B cell (primary cell): Measurements from ENCODE around the gene CTNNBL1. TPM values are rescaled to one million over a fixed set of nuclear protein-coding genes. Genes with fewer than 3 reads are reported as not detected.

Experiments used
- ATAC-seq: fragments of 200-7000 bp; cut with Tn5 transposase; one replicate; pipeline ENCODE4 v1.10.0; 2021; ENCODE audit warnings: low read depth, mild to moderate bottlenecking, moderate number of reproducible peaks, moderate library complexity
- CTCF ChIA-PET: fragments of 350-600 bp; sonication (Branson Sonifier 250); formaldehyde crosslinking; loops from one replicate; lab custom pipeline; 2021; ENCODE audit warnings: antibody characterized with exemption, inconsistent platforms; lab: Charles Lee
- POLR2A ChIA-PET: fragments of 350-600 bp; sonication (Branson Sonifier 250); formaldehyde crosslinking; loops from one replicate; lab custom pipeline; 2021; ENCODE audit warnings: antibody characterized with exemption; lab: Charles Lee
- DNase-seq: peaks from one replicate; pipeline ENCODE4 v3.0.0; 2013
- H2AFZ ChIP-seq: 2 replicates; pipeline ENCODE4 v1.6.1; 2012; ENCODE audit warnings: mild to moderate bottlenecking, low read depth, low read length; ENCODE audit not compliant: insufficient read depth, poor library complexity, severe bottlenecking
- H3K27ac ChIP-seq, 2 donors: 1 replicate in 1 of 2; 2 replicates in 1 of 2; pipeline ENCODE4 v1.5.1; 2012 to 2013; ENCODE audit warnings: low read length in 2 of 2, mild to moderate bottlenecking in 2 of 2, moderate library complexity in 1 of 2
- H3K27me3 ChIP-seq, 4 experiments: fragments of 200-600 bp in 1 of 4; sonication (generic) in 1 of 4; replicated peaks in 1 of 4; 1 replicate in 2 of 4; 2 replicates in 2 of 4; pipeline versions ENCODE4 v1.6.1 to v1.7.0; 2013 to 2016; ENCODE audit warnings: low read length in 3 of 4, mild to moderate bottlenecking in 2 of 4, mixed read lengths in 1 of 4, moderate library complexity in 1 of 4; ENCODE audit not compliant: insufficient read depth in 4 of 4, control insufficient read depth in 3 of 4; ENCODE audit errors: control extremely low read depth in 1 of 4
- H3K36me3 ChIP-seq, 2 experiments: replicated peaks in 1 of 2; 1 replicate in 1 of 2; 2 replicates in 1 of 2; pipeline versions ENCODE4 v1.6.1 to v1.7.1; 2013; ENCODE audit warnings: low read length in 1 of 2; ENCODE audit not compliant: insufficient read depth in 2 of 2, control insufficient read depth in 1 of 2; ENCODE audit errors: control extremely low read depth in 1 of 2, extremely low read depth in 1 of 2
- H3K4me1 ChIP-seq, 2 donors: fragments of 200-600 bp in 1 of 2; sonication (generic) in 1 of 2; 1 replicate in 1 of 2; 2 replicates in 1 of 2; pipeline versions ENCODE4 v1.5.1 to v1.6.1; 2013 to 2017; ENCODE audit warnings: low read length in 2 of 2; ENCODE audit not compliant: control insufficient read depth in 2 of 2, insufficient read depth in 2 of 2
- H3K4me2 ChIP-seq: replicated peaks from 2 replicates; pipeline ENCODE3; 2012; ENCODE audit warnings: mild to moderate bottlenecking, low read depth, low read length; ENCODE audit not compliant: poor library complexity, severe bottlenecking
- H3K4me3 ChIP-seq, 5 experiments: fragments of 200-600 bp in 1 of 5; sonication (generic) in 1 of 5; 1 replicate in 3 of 5; 2 replicates in 2 of 5; pipeline versions ENCODE4 v1.5.1 to v1.7.0; 2011 to 2016; ENCODE audit warnings: low read length in 4 of 5, mild to moderate bottlenecking in 4 of 5, low read depth in 2 of 5, control low read depth in 1 of 5, moderate library complexity in 1 of 5; ENCODE audit not compliant: insufficient read depth in 1 of 5; ENCODE audit errors: control extremely low read depth in 1 of 5, extremely low read depth in 1 of 5
- H3K79me2 ChIP-seq: fragments of 200-600 bp; sonication (generic); one replicate; pipeline ENCODE4 v1.6.0; 2016; ENCODE audit warnings: low read length; ENCODE audit not compliant: control insufficient read depth, insufficient read depth
- H3K9ac ChIP-seq: fragments of 200-600 bp; sonication (generic); 2 replicates; pipeline ENCODE4 v1.6.1; 2017; ENCODE audit warnings: mild to moderate bottlenecking, low read length, moderate library complexity
- H3K9me3 ChIP-seq, 3 donors: one replicate each; pipeline versions ENCODE4 v1.6.1 to v1.7.1; 2013; ENCODE audit warnings: low read length in 2 of 3; ENCODE audit not compliant: control insufficient read depth in 2 of 3, insufficient read depth in 1 of 3; ENCODE audit errors: control extremely low read depth in 1 of 3
- H4K20me1 ChIP-seq: 2 replicates; pipeline ENCODE4 v1.6.0; 2012; ENCODE audit warnings: mild to moderate bottlenecking, low read length; ENCODE audit not compliant: insufficient read depth, control insufficient read depth, poor library complexity, severe bottlenecking
- H3K27ac Mint-ChIP-seq: one replicate; pipeline ENCODE4 v1.8.0; 2021; ENCODE audit warnings: mixed read lengths
- H3K27me3 Mint-ChIP-seq: one replicate; pipeline ENCODE4 v1.8.0; 2021; ENCODE audit warnings: mixed read lengths
- H3K4me1 Mint-ChIP-seq: one replicate; pipeline ENCODE4 v1.8.0; 2021; ENCODE audit warnings: mixed read lengths
- H3K4me3 Mint-ChIP-seq: one replicate; pipeline ENCODE4 v1.8.0; 2021; ENCODE audit warnings: mixed read lengths
- H3K9me3 Mint-ChIP-seq: one replicate; pipeline ENCODE4 v1.8.0; 2022; ENCODE audit warnings: mixed read lengths; ENCODE audit not compliant: insufficient read depth
- EZH2 ChIP-seq: IDR thresholded peaks from 2 replicates; pipeline ENCODE4 v1.6.1; 2012; ENCODE audit warnings: borderline replicate concordance, low read depth, mild to moderate bottlenecking, moderate library complexity, low read length; ENCODE audit not compliant: insufficient read depth, poor library complexity, severe bottlenecking
- WGBS: methylation state at CpG from one replicate; pipeline ENCODE4 v1.1.5; 2013; ENCODE audit warnings: missing lambda C conversion rate; ENCODE audit not compliant: insufficient coverage; 5-methylcytosine and 5-hydroxymethylcytosine counted together
- intact Hi-C: fragments of 100-400 bp; cut with micrococcal nuclease; formaldehyde crosslinking; loops from one replicate; pipeline ENCODE4 v1.10.0; 2022
- polyA plus RNA-seq: library from polyadenylated mRNA; depleted of rRNA; stranded (reverse); fragments of >200 nt; gene quantifications from 2 replicates; pipeline ENCODE4 v1.2.3, GENCODE V29; 2012
- total RNA-seq, 2 donors: library from RNA; stranded (reverse); fragments of 120-200 nt in 1 of 2; gene quantifications; 1 replicate in 1 of 2; 2 replicates in 1 of 2; pipeline versions ENCODE4 v1.2.3 to v1.2.4, GENCODE V29; 2013 to 2022
- TF ChIP-seq, protein P1 (sequence below): fragments of 200-600 bp; IDR thresholded peaks from one replicate; pipeline ENCODE4 v1.8.0; 2022; ENCODE audit warnings: antibody characterized with exemption, mild to moderate bottlenecking

Gene CTNNBL1
- total and polyA plus RNA-seq, 2 donors (not counting 1 experiment from before 2014, with no cell fraction given) = 25.3 to 64.7 TPM

DNA sequence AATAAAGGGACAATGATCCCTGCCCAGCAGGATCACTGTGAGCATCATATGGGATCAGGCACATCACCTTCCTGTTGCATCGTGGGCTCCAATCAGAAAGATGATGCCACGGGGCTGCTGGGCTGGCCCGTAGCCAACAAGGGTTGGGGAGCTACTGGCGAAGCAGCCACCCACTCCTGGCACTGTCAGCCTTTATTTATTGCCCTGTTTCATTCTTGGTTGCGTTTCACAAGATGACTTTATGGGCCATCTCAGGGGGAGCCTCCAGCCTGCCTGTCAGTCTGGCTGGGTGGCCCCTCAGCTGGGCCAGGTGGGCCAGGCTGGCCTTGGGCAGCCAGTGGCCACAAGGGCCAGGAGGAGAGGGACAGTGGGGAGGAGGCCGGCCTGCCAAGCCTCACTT, 226.4 kb downstream of the CTNNBL1 start:
- H3K4me2 ChIP-seq = no peak overlapping the region
- TF ChIP-seq, protein P1, sequence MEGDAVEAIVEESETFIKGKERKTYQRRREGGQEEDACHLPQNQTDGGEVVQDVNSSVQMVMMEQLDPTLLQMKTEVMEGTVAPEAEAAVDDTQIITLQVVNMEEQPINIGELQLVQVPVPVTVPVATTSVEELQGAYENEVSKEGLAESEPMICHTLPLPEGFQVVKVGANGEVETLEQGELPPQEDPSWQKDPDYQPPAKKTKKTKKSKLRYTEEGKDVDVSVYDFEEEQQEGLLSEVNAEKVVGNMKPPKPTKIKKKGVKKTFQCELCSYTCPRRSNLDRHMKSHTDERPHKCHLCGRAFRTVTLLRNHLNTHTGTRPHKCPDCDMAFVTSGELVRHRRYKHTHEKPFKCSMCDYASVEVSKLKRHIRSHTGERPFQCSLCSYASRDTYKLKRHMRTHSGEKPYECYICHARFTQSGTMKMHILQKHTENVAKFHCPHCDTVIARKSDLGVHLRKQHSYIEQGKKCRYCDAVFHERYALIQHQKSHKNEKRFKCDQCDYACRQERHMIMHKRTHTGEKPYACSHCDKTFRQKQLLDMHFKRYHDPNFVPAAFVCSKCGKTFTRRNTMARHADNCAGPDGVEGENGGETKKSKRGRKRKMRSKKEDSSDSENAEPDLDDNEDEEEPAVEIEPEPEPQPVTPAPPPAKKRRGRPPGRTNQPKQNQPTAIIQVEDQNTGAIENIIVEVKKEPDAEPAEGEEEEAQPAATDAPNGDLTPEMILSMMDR = no peak
- TF ChIP-seq EZH2 = no peak
- intact Hi-C loops = no loop called here
- H3K27ac ChIP-seq = no peak overlapping the region
- DNase-seq (no peak), ATAC-seq (no peak)
- H3K79me2 ChIP-seq = no peaks in the 10 kb centered on the region
- H3K9me3 Mint-ChIP-seq = no peaks in the 10 kb centered on the region
- 12% methylated on average over 5 of the region's 6 CpGs for WGBS
- H3K9me3 ChIP-seq = no peaks in the 10 kb centered on the region
- no peak overlapping the region for H2AFZ ChIP-seq
- peaks cover 0 to 29% (median 4%) of the 10 kb centered on the region in 4 experiments for H3K27me3 ChIP-seq
- H3K9ac ChIP-seq = no peak overlapping the region
- peaks cover 15 to 23% of the 10 kb centered on the region in 2 donors for H3K4me1 ChIP-seq
- peaks cover 15% of the 10 kb centered on the region for H3K4me1 Mint-ChIP-seq
- H3K27ac Mint-ChIP-seq = no peak overlapping the region
- H3K27me3 Mint-ChIP-seq = peaks cover 18% of the 10 kb centered on the region
- H3K36me3 ChIP-seq = no peaks in the 10 kb centered on the region
- ChIA-PET CTCF (no interaction called here), POLR2A (interaction anchor here (0.7 kb wide), 1 partner anchor 131 kb away, joined by 3 read pairs; no protein-coding TSS in a partner anchor)
- no peak overlapping the region for H3K4me3 ChIP-seq
- no peak overlapping the region for H3K4me3 Mint-ChIP-seq
- no peaks in the 10 kb centered on the region for H4K20me1 ChIP-seq

DNA sequence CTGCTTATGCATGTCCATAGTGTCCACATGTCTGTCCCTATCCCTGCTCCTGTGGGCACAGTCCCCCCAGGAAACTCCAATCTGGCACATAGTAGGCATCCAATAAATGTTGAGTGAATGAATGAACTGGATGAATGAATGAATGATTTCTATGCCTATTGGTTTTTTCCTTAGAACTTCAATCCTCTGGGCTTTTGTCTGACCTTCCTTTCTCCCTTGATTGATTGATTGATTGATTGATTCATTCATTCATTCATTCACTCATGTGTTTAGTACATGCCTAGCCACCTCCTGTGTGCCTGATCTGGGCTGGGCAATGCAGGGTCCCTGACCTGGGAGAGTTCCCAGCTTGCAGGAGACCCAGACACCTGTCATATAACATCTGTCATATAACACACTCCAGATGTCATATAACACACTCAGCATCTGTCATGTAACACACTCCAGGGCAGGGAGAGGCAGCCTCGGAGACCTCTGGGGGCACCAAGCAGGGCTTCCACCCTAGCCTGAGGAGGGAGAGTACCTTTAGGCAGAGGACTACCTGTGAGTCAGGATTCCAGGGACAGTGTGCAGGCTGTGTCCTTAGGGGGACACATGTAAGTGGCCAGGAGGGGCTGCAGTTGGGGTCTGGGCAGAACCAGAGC, 227.0 kb downstream of the CTNNBL1 start:
- H3K9me3 Mint-ChIP-seq = no peaks in the 10 kb centered on the region
- Histone ChIP-seq H3K4me2 (peak overlapping the region; percentile 9), H3K9me3 (no peaks in the 10 kb centered on the region), H3K27me3 (peaks cover 0 to 24% (median 4%) of the 10 kb centered on the region in 4 experiments), H3K9ac (no peak overlapping the region), H3K36me3 (no peaks in the 10 kb centered on the region), H3K27ac (no peak overlapping the region), H3K79me2 (no peaks in the 10 kb centered on the region), H4K20me1 (no peaks in the 10 kb centered on the region), H3K4me1 (peaks cover 10 to 20% of the 10 kb centered on the region in 2 donors), H2AFZ (peak overlapping the region; percentile 1), H3K4me3 (no peak overlapping the region)
- CTCF ChIA-PET = no interaction called here
- intact Hi-C loops = no loop called here
- ATAC-seq (no peak), DNase-seq (no peak)
- H3K4me1 Mint-ChIP-seq = peaks cover 13% of the 10 kb centered on the region
- no CpG with 5 or more reads among the region's 1 CpG for WGBS
- H3K4me3 Mint-ChIP-seq = no peak overlapping the region
- H3K27me3 Mint-ChIP-seq = peaks cover 16% of the 10 kb centered on the region
- POLR2A ChIA-PET = no interaction called here
- TF ChIP-seq, protein P1 = no peak
- TF ChIP-seq EZH2 = no peak
- H3K27ac Mint-ChIP-seq = no peak overlapping the region
